ENCODE results near the gene SMIM13.

GRCh38 chr6:11062715-11063114 lies 30.9 kb upstream of the SMIM13 start:
- TF ChIP-seq CTCF (IDR thresholded peaks at IDR 0.05) (no peak), RAD21 (conservative IDR thresholded peaks at IDR 0.05 in 1 of 2, IDR thresholded peaks at IDR 0.05 in 1 of 2) (no peak), USF2 (IDR thresholded peaks at IDR 0.05) (no peak), SMC3 (IDR thresholded peaks at IDR 0.05) (no peak), BHLHE40 (IDR thresholded peaks at IDR 0.05; ENCODE audit: low read depth, low read length) (no peak), POLR2A (IDR thresholded peaks at IDR 0.05; ENCODE audit: low read length) (no peak), HMGXB4 (CRISPR knock-in tag; IDR thresholded peaks at IDR 0.05; ENCODE audit: borderline replicate concordance) (no peak), ZFP36 (IDR thresholded peaks at IDR 0.05; ENCODE audit: borderline replicate concordance, partially characterized antibody) (no peak), EP300 (IDR thresholded peaks at IDR 0.05) (no peak), MYC (IDR thresholded peaks at IDR 0.05; ENCODE audit: borderline replicate concordance, low read length) (no peak), HOXB13 (CRISPR knock-in tag; IDR thresholded peaks at IDR 0.05; ENCODE audit: low read depth) (no peak), RFX5 (IDR thresholded peaks at IDR 0.05) (no peak), ESRRA (IDR thresholded peaks at IDR 0.05; ENCODE audit: borderline replicate concordance, low read length) (no peak), MAX (IDR thresholded peaks at IDR 0.05) (no peak)

Data from A549 (cell line).